ENCODE data around the gene LCE2C.
"Not testable (repeated sequence)": the region's sequence is repeated elsewhere in the genome, so short reads cannot be mapped to it uniquely, and the experiment has no call there.

The LCE2C gene, protein sequence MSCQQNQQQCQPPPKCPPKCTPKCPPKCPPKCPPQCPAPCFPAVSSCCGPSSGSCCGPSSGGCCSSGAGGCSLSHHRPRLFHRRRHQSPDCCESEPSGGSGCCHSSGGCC

DNA sequence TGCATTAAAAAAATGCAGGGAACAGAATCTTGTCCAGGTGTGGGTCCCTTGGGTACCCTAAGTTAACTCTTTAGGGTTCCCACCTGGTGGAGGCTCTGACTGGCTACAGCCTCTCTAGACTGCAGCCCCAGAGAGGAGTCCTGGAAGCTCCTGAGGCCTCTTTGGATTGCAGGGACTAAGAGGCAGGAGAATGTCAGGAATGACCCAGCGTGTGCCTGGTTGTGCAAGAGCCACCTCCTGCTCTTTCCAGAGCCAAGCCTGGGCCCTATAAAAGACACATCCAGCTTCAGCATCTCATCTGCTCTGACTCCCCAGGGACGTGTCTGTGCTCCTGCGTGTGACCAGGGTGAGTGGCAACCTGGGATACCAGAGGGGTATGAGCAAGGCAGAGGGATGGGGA, at the start of gene LCE2C:
Gene LCE2C, plus strand, starts transcription at position 297 of the 400 bp plus-strand sequence. CDS start 737 bp downstream, outside the sequence.
- DNase-seq (ENCODE audit: low read depth): not testable (repeated sequence)

DNA sequence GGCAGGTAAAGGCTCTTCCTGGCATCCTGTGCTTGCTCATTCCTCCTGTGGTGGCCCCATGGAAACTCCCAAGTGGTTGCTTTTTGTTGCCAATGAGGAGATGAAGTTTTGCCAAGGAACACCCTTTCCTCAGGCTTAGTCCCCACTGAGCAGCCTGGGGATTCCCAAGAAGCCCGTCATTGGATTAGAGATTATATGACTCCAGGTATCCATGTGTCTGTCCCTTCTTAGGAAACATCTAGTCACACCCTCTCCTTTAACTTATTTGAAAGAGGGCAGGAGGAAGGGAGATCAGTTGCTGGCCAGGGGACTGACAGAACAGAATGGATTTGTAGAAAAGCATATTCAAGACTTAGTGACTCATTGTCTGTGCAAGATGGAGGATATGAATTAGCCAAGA, 48.3 kb upstream of the LCE2C start:
- DNase-seq (ENCODE audit: low read depth): no peak

DNA sequence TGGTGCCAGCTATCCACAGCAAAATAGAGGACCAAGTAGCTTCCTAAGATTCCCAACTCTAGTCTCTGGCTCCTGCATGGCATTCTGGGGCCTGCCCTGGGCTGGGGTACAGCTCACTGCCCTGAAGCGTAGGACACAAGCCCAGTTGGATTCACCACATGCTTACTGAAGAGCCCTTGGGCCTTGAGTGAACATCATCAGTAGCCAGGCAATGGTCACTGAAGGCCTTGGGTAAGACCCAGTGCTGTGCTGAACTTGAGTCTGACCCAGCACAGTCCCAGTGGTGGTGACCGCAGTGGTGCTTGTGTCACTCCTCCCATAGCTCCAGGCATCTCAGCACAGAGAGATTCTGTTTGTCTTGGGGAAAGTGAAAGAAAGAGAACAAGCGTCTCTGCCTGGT, 44.5 kb upstream of the LCE2C start:
- no peak for DNase-seq (ENCODE audit: low read depth)

DNA sequence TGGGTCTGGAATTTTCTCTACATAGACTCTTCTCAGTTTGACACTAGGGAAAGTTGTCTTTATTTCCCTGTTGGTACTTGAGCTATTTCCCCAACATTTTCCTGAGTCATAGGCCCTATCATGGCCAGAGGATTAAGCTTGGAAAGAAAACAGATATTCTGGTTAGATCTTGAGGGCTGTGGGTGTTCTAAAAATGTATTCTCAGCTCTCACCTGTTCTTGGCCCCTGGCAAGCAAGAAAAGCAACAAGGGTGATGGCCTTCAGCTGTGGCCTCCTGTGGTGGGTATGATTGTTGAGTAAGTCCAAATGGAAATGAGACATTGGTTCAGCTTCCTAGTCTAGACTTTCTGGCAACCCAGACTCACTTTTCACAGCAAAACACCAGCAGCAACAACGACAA, 34.7 kb upstream of the LCE2C start:
- no peak for DNase-seq (ENCODE audit: low read depth)

DNA sequence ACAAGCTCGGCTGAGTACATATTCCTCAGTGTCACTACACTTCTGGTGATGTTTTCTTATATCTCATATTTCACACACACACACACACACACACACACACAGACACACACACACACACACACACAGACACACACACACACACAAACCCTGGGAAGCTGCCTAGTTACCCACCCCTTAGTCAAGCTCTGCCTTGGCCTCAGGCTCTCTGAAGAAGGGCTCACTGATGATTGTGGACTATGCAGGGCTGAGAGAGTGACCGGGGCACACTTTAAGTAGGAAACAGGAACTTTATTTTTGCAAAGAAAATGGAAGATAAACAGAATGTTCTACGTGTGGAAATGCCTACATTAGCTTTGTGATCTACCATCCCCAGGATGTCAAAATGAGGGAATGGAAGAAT, 31.1 kb upstream of the LCE2C start:
- DNase-seq (ENCODE audit: low read depth): no peak

DNA sequence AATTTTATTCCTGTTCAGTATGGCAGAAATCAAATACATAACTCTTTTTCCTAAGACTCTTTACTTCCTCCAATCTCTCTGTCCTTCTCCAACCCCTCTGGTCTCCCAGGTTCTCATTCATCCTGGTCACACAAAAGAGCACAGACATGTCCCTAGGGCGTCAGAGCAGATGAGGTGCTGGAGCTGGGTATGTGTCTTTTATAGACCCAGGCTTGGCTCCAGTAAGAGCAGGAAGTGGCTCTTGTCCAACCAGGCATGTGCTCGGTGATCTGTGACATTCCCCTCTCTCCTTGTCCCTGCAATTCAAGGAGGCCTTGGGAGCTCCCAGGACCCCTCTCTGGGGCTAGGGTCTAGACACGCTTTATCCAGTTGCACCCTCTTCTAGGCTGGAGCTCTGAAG, 29.9 kb upstream of the LCE2C start:
- no peak for DNase-seq (ENCODE audit: low read depth)

DNA sequence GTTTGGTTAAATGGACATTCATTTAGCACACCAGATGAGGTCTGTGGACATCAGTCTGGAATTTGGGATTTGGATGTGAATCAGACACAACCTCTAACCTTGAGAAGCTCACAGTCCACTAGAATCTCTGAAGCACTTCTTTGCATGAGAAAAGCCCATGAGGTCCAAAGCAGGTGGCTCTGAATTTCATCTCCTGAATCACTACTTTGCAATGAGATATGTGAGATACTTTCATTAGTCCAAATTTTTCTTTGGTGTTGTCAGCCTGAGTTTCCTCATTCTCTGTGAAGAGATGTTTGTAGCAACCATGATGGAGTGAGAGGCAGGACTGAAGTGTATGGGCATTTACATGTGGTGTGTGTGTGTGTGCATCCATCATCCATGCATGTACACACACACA, 28.4 kb upstream of the LCE2C start:
- no peak for DNase-seq (ENCODE audit: low read depth)

DNA sequence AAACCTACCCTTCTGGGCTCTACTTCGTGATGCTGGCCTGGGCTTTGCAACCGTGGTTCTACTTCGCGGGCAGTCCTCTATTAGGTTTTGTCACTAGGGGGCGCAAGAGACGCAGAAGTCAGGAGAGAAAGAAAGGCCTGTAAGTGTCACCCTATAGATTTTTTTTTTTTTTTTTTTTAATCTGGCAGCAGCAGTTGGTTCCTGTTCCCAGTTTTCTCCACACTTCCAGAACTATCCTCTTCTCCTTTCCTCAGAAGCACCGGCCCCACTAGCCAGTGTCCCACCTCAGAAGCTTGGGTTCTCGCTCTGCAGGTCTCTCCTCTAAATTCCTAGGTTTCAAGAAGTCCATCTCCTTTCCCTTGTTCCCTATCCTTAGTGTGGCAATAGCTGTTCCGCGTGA, 21.0 kb upstream of the LCE2C start:
- peak; percentile 20 for DNase-seq (ENCODE audit: low read depth)

DNA sequence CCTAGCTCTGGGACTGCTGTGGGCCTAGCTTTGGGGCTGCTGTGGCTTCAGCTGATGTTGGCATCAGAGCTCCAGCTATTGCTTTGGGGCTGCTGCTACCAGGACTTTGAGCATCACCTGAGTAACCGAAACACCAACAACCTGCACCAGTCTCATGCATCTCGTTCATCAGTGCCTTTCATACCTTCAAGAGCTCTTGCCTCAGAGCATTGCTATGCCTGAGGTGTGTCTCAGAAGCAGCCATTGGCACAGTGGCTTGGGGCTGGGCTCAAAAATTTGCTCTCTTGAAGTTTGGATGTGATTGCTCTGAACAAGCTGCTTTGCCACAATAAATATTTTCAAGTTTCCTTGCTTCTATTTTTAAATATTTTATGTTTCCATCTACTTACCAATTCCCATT, 18.6 kb upstream of the LCE2C start:
- no peak for DNase-seq (ENCODE audit: low read depth)

DNA sequence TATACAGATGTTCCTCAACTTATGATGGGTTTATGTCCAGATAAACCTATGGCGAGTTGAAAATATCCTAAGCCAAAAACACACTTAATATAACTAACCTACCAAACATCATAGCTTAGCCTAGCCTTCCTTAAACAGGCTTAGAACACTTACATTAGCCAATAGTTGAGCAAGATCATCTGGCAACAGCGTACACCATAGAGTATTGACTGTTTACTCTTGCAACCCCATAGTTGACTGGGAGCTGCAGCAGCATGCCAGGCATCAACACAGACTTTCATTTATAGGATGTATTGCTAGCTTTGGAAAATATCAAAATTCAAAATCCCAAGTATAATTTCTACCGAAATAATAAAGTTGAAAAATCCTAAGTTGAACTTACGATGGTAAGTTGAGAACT, 17.4 kb upstream of the LCE2C start:
- no peak for DNase-seq (ENCODE audit: low read depth)

DNA sequence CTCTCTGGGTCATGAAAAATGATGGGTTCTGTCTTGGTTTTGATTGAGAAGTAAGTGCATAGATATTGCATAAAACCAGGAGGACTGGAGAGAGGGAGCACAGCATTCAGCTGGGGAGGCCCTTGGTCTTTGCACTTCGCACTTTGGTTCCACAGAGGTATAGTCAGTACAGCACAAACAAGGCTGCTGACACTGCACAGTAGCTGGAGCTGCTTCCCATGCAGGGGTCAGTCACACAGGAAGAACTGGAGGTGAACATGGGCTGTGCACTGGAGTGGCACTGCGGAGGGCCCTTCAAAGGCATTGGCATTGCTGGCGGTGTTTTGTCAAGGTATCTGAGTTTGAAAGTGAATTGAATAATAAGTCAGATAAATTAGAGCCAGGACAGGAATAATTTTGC, 16.4 kb upstream of the LCE2C start:
- no peak for DNase-seq (ENCODE audit: low read depth)

DNA sequence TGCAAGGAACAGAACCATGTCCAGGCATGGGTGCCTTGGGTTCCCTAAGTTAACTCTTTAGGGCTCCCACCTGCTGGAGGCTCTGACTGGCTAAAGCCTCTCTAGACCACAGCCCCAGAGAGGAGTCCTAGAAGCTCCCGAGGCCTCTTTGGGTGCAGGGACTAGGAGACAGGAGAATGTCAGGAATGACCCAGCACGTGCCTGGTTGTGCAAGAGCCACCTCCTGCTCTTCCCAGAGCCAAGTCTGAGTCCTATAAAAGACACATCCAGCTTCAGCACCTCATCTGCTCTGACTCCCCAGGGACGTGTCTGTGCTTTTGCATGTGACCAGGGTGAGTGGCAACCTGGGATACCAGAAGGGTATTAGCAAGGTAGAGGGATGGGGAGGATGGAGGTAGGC, 12.0 kb upstream of the LCE2C start, which contains the start of gene LCE2D:
Gene LCE2D, plus strand, starts transcription at position 283 of the 400 bp plus-strand sequence. CDS start 726 bp downstream, outside the sequence.
- no peak for DNase-seq (ENCODE audit: low read depth)

DNA sequence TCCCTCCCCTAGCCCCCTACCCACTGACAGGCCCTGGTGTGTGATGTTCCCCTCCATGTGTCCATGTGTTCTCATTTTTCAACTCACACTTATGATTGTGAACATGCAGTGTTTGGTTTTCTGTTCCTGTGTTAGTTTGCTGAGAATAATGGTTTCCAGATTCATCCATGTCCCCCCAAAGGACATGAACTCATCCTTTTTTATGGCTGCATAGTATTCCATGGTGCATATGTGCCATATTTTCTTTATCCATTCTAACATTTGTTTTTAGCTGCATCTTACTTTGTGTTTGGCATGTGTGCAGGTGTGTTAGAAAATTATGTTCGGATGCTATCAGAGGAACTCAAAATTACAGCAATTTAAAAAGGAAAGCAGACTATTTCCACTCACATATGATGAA, 8.9 kb upstream of the LCE2C start:
- not testable (repeated sequence) for DNase-seq (ENCODE audit: low read depth)

DNA sequence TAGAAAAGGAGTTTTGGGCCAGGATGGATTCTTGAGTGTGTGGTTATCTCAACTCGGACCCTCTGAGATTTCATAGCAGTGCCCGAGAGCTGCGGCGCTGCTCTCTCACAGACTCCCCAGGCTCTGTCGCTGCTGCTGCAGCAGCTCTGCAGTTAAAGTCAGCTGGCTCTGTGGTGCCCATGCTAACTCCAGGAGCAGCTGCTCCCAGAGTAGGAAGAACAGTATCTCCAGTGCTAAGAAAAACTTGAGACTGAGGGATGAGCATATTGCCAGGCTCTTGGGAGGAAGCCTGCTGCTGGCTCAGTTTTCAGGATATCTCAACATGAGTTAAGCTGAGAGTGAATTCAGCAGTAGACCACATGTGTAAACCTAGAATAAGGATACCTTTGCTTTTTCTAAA, 7.4 kb upstream of the LCE2C start:
- no peak for DNase-seq (ENCODE audit: low read depth)

DNA sequence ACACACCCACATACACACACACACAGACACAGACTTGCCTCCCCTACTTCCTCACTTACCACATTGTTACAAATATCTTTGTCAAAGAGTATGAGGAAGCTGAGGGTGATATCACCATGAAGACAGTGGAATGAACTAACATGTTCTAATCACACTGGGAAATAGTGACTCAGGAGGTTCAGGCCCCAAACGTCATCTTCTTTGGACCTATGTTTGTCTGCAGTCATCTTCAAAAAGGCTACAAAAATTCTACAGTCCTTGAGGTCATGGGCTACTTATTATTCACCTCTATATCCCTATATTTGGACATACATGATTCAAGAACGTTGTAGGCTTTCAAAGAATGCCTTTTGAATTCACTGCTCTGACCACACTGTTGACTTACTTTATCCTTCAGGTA, 2.1 kb upstream of the LCE2C start:
- DNase-seq (ENCODE audit: low read depth): no peak

DNA sequence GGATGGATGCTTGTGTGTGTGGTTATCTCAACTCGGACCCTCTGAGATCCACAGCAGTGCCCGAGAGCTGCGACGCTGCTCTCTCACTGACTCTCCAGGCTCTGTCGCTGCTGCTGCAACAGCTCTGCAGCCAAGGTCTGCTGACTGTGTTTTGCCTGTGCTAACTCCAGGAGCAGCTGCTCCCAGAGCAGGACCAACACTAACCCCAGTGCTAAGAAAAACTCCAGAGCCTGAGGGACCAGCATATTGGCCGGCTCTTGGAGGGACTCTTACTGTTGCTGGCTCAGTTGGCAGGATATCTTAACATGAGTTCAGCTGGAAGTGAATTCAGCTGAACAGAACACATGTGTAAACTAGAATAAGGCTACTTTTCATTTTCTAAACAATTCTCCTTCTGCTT, 4.4 kb downstream of the LCE2C start:
- no peak for DNase-seq (ENCODE audit: low read depth)

DNA sequence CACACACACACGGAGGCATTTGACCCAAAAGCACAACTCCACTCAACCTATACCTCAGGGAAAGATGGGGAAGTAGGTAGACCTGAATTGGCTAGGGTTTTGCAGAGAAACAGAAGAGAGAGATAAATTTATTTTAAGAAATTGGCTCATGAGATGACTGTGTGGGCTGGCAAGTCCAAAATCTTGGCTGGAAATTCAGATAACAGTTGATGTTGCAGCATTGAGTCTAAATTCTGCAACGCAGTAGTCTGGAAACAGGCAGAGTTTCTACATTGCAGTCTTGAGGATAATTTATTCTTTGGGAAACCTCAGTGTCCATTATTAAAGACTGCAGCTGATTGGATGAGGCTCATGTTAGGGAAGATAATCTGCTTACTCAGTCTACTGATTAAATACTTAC, 6.5 kb downstream of the LCE2C start:
- no peak for DNase-seq (ENCODE audit: low read depth)

DNA sequence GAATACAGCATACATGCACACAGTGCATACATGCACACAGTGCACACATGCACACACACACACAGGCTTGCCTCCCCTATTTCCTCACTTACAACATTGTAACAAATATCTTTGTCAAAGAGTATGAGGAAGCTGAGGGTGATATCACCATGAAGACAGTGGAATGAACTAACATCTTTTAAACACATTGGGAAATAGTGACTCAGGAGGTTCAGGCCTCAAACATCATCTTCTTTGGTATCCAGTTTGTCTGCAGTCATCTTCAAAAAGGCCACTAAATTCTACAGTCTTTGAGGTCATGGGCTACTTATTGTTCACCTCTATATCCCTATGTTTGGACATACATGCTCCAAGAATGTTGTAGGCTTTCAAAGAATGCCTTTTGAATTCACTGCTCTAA, 8.8 kb downstream of the LCE2C start:
- no peak for DNase-seq (ENCODE audit: low read depth)

DNA sequence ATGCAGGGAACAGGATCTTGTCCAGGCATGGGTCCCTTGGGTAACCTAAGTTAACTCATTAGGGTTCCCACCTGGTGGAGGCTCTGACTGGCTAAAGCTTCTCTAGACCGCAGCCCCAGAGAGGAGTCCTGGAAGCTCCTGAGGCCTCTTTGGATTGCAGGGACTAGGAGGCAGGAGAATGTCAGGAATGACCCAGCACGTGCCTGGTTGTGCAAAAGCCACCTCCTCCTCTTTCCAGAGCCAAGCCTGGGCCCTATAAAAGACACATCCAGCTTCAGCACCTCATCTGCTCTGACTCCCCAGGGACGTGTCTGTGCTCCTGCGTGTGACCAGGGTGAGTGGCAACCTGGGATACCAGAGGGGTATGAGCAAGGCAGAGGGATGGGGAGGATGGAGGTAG, 10.7 kb downstream of the LCE2C start, which contains the start of gene LCE2B:
Gene LCE2B, plus strand, starts transcription at position 301 of the 400 bp plus-strand sequence. CDS start 721 bp downstream, outside the sequence.
- DNase-seq (ENCODE audit: low read depth): not testable (repeated sequence)

DNA sequence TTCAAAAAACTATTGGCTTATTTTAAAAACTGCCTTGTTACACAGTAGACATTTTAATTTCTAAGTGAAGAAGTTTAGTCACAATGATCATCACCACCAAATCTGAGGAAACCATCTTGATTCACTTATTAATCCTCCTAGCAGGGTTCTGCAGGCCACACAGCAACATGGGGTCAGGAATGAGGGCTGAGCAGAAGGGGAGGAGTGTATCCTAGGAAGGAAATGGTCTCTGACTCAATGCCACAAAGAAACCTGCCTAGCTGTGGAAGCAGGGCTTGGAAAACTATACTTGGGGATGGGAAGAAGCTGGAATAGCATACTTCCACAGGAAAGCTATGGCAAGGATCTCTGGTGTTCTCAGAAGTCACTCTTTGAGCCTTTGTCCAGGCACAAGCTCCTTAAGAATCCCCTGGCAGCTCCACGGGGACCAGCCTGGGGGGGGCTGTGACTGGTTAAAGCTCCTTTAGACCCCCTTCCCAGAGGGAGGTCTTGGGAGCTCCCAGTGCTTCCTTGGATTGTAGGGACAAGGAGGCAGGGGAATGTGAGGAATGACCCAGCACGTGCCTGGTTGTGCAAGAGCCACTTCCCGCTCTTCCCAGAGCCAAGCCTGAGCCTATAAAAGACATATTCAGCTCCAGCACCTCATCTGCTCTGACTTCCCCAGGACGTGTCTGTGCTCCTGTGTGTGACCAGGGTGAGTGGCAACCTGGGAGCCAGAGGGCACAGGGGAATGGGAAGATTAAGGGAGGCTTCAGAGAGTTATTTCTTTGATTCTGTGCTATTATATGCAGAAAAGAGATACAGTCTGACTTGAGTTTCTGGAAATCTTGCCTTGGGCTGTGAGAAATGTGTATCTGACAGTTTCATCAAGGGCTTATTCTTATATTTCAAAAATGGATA, 22.9 kb downstream of the LCE2C start, which contains the start of gene LCE2A:
Gene LCE2A, plus strand, starts transcription at position 645 of the 900 bp plus-strand sequence. CDS start 557 bp downstream, outside the sequence.
- no peak for DNase-seq (ENCODE audit: low read depth)

DNA sequence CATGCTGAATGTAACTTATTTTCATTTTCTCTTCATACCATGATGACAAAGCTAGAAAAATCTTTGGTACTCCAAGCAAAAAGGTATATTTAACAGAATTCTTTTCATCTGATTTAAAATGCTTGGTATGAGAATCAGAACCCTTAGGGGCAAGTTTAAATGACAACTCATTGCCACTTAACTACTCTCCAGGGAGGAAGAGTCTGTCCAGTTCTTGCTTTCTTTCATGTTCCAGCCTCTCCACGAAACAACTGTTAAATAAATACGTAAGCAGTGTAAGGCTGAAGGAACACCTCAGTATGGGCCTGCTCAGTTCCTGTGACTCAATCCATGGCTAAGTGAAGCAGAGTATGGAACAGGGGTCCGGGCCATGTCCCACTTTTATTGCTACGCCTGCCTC, 24.7 kb downstream of the LCE2C start:
- DNase-seq (ENCODE audit: low read depth): no peak

DNA sequence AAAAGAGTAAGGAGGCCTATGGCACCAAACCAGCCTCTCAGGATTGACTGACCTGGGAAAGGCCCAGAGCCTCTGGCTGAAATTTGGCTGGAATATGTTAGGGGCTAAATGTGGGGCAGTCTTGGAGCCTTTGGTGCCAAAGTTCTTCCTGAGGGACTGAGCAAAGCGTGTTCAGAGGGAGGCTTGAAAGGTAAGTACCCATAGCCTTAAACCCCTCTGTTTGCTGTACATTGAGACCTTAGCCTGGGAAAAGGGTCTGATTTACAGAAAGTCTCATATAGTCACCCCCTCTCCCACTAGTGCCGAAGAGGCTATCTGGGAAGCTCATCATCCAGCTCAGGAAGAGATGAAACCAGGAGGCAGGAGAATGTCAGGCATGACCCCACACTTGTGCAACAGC, 32.8 kb downstream of the LCE2C start, which contains the start of gene LCE4A:
Gene LCE4A, plus strand, starts transcription at position 301 of the 400 bp plus-strand sequence. CDS start 916 bp downstream, outside the sequence.
- DNase-seq (ENCODE audit: low read depth): no peak

DNA sequence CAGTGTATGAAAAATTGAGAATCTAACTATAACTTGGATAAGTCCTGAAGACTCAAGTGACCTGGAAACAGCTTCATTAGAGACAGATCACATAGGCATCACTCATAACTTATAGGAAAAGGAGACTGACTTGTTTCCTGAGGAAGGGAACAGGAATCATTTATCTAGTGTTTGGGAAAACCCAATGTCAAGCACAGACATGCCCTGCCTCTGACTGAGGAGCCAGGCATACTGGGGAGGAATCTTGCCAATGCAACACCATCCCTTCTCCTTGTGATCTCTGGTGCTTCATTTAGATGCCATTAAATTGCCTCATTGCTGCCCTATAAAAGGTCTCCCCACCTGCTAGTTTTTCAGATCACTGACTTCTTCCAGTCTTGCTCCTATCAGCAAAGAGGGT, 43.2 kb downstream of the LCE2C start:
- no peak for DNase-seq (ENCODE audit: low read depth)

Measured in stromal cell of bone marrow (primary cell).